OCI-LY1 (cell line): ENCODE results near the gene TREML4.

Experiments used
- CTCF ChIP-seq: fragments of 200-600 bp; sonication (generic), shearing (Covaris generic); IDR thresholded peaks from 2 replicates; pipeline ENCODE4 v1.5.1; 2017; ENCODE audit warnings: mild to moderate bottlenecking, antibody characterized with exemption, low read length, moderate library complexity, mixed read lengths
- EZH2 ChIP-seq: fragments of 200-600 bp; sonication (generic), shearing (Covaris generic); IDR thresholded peaks from 2 replicates; pipeline ENCODE4 v1.8.0; 2017; ENCODE audit warnings: borderline replicate concordance, mixed run types, mild to moderate bottlenecking, antibody characterized with exemption, low read length, moderate library complexity, mixed read lengths

GRCh38 chr6:41182069-41183034 lies 45.8 kb upstream of the TREML4 start:
- TF ChIP-seq CTCF, result peak; percentile 81
- TF ChIP-seq EZH2, result no peak
